Retinal pigment epithelial cell (primary cell): ENCODE measurements around the gene MEIOB.

Experiments
- DNase-seq: peaks from one replicate; pipeline ENCODE4 v3.0.0-alpha.2; 2010; ENCODE audit warnings: low read depth
- H3K4me3 ChIP-seq: 2 replicates; pipeline ENCODE4 v1.5.1; 2011; ENCODE audit warnings: mild to moderate bottlenecking, low read length, control low read depth, moderate library complexity
- CTCF ChIP-seq: conservative IDR thresholded peaks from 2 replicates; pipeline ENCODE4 v1.5.1; 2011; ENCODE audit warnings: low read depth, low read length, control low read depth, inconsistent platforms

Gene MEIOB

GRCh38 chr16:1858189-1858865, 13.6 kb downstream of the MEIOB start:
- H3K4me3 ChIP-seq: no peak overlapping the region
- no peak for DNase-seq
- TF ChIP-seq CTCF: no peak

GRCh38 chr16:1857433-1858097, 14.4 kb downstream of the MEIOB start:
- TF ChIP-seq CTCF: no peak
- no peak overlapping the region for H3K4me3 ChIP-seq
- DNase-seq: no peak

GRCh38 chr16:1851793-1852192, 20.2 kb downstream of the MEIOB start:
- no peak overlapping the region for H3K4me3 ChIP-seq
- no peak for DNase-seq
- no peak for TF ChIP-seq CTCF

GRCh38 chr16:1850981-1851380, 21.0 kb downstream of the MEIOB start:
- TF ChIP-seq CTCF: no peak
- H3K4me3 ChIP-seq: no peak overlapping the region
- no peak for DNase-seq

GRCh38 chr16:1846416-1846815, 25.5 kb downstream of the MEIOB start:
- DNase-seq: no peak
- H3K4me3 ChIP-seq: no peak overlapping the region

GRCh38 chr16:1845985-1846384, 26.0 kb downstream of the MEIOB start:
- TF ChIP-seq CTCF: no peak
- DNase-seq: no peak

More at GRCh38 chr16:1846416-1846815, 25.5 kb downstream of the MEIOB start:
- TF ChIP-seq CTCF: no peak

GRCh38 chr16:1839554-1839953, 32.4 kb downstream of the MEIOB start:
- DNase-seq: no peak
- no peak for TF ChIP-seq CTCF
- H3K4me3 ChIP-seq: no peak overlapping the region

More at GRCh38 chr16:1845985-1846384, 26.0 kb downstream of the MEIOB start:
- H3K4me3 ChIP-seq: no peak overlapping the region
